ENCODE data around the gene PTPN1. TPM values are rescaled to one million over a fixed set of nuclear protein-coding genes. Genes with fewer than 3 reads are reported as not detected.
A peak's percentile ranks its signal among the peaks of the same experiment; 100 is the strongest.

The PTPN1 gene
- total RNA-seq, 2 experiments from 2014 or later: 82.3 to 82.8 TPM

- no peaks in the 10 kb centered on the region for H3K9me3 ChIP-seq (ENCODE audit: control insufficient read depth in 1 of 2, insufficient read depth in 1 of 2, low read length in 2 of 2)
- H3K9me3 Mint-ChIP-seq: no peaks in the 10 kb centered on the region
- peaks cover 26% of the 10 kb centered on the region for H3K4me1 ChIP-seq (ENCODE audit: insufficient read depth, low read length)
- no peak for TF ChIP-seq CTCF (IDR thresholded peaks at IDR 0.05)
- intact Hi-C loops (cut with DNase I, micrococcal nuclease): loop anchor here (2.0 to 5.0 kb wide), 2 partner anchors 62 to 69 kb away; partner anchors contain the start of gene PTPN1 (in 1 of the 2)
- DNase-seq: no peak
- no peak overlapping the region for H3K4me3 Mint-ChIP-seq
- H3K27me3 Mint-ChIP-seq: no peaks in the 10 kb centered on the region
- no peak overlapping the region for H3K4me3 ChIP-seq (ENCODE audit: low read length)
- ATAC-seq (ENCODE audit: poor library complexity): no peak
- CTCF ChIA-PET: interaction anchor here (0.6 to 2.2 kb wide), 3 partner anchors 14 to 1022 kb away, joined by 3 to 7 read pairs (median 3); no protein-coding TSS in a partner anchor
- peaks cover 84% of the 10 kb centered on the region for H3K36me3 Mint-ChIP-seq (ENCODE audit: low read depth)
- peaks cover 61% of the 10 kb centered on the region for H3K4me1 Mint-ChIP-seq (ENCODE audit: low read depth)
- no peaks in the 10 kb centered on the region for H3K27me3 ChIP-seq (ENCODE audit: control insufficient read depth in 1 of 2, insufficient read depth in 2 of 2, low read length in 2 of 2)
- peaks cover 70% of the 10 kb centered on the region for H3K36me3 ChIP-seq (ENCODE audit: insufficient read depth, low read length)
- H3K27ac Mint-ChIP-seq: peak overlapping the region; percentile 72
- no peak overlapping the region for H3K27ac ChIP-seq (ENCODE audit: low read depth in 1 of 2, low read length in 2 of 2)
- POLR2A ChIA-PET: no interaction called here
Measured at GRCh38 chr20:50574108-50574507, 63.9 kb downstream of the PTPN1 start.

- TF ChIP-seq CTCF (IDR thresholded peaks at IDR 0.05): no peak
- DNase-seq (no peak), ATAC-seq (ENCODE audit: poor library complexity) (no peak)
- POLR2A ChIA-PET: no interaction called here
- peaks cover 84% of the 10 kb centered on the region for H3K36me3 Mint-ChIP-seq (ENCODE audit: low read depth)
- H3K27ac Mint-ChIP-seq: peak overlapping the region; percentile 20
- H3K4me3 ChIP-seq (ENCODE audit: low read length): no peak overlapping the region
- peaks cover 71% of the 10 kb centered on the region for H3K36me3 ChIP-seq (ENCODE audit: insufficient read depth, low read length)
- no peaks in the 10 kb centered on the region for H3K27me3 Mint-ChIP-seq
- H3K27me3 ChIP-seq (ENCODE audit: control insufficient read depth in 1 of 2, insufficient read depth in 2 of 2, low read length in 2 of 2): no peaks in the 10 kb centered on the region
- H3K4me3 Mint-ChIP-seq: no peak overlapping the region
- H3K9me3 Mint-ChIP-seq: no peaks in the 10 kb centered on the region
- CTCF ChIA-PET: interaction anchor here (0.6 to 2.2 kb wide), 7 partner anchors 13 to 1021 kb away, joined by 3 to 8 read pairs (median 6); partner anchors contain the start of gene PTPN1
- no peak overlapping the region for H3K27ac ChIP-seq (ENCODE audit: low read depth in 1 of 2, low read length in 2 of 2)
- H3K9me3 ChIP-seq (ENCODE audit: control insufficient read depth in 1 of 2, insufficient read depth in 1 of 2, low read length in 2 of 2): no peaks in the 10 kb centered on the region
- H3K4me1 ChIP-seq (ENCODE audit: insufficient read depth, low read length): peaks cover 21% of the 10 kb centered on the region
- H3K4me1 Mint-ChIP-seq (ENCODE audit: low read depth): peaks cover 56% of the 10 kb centered on the region
- intact Hi-C loops (cut with DNase I, micrococcal nuclease): loop anchor here (2.0 to 5.0 kb wide), 2 partner anchors 62 to 70 kb away; partner anchors contain the start of gene PTPN1 (in 1 of the 2)
Measured at GRCh38 chr20:50574586-50574985, 64.4 kb downstream of the PTPN1 start.

- POLR2A ChIA-PET: interaction anchor here (1.1 kb wide), 1 partner anchor 63 kb away, joined by 4 read pairs; no protein-coding TSS in a partner anchor
Measured at GRCh38 chr20:50575865-50576720, 65.9 kb downstream of the PTPN1 start.

More at GRCh38 chr20:50575865-50576720, 65.9 kb downstream of the PTPN1 start:
- Histone ChIP-seq H3K9me3 (ENCODE audit: control insufficient read depth in 1 of 2, insufficient read depth in 1 of 2, low read length in 2 of 2) (no peaks in the 10 kb centered on the region), H3K27me3 (ENCODE audit: control insufficient read depth in 1 of 2, insufficient read depth in 2 of 2, low read length in 2 of 2) (no peaks in the 10 kb centered on the region), H3K36me3 (ENCODE audit: insufficient read depth, low read length) (peaks cover 86% of the 10 kb centered on the region), H3K4me1 (ENCODE audit: insufficient read depth, low read length) (peaks cover 7% of the 10 kb centered on the region), H3K4me3 (ENCODE audit: low read length) (no peak overlapping the region), H3K27ac (ENCODE audit: low read depth in 1 of 2, low read length in 2 of 2) (no peak overlapping the region)
- Mint-ChIP-seq H3K27ac (peak overlapping the region; percentile 47), H3K9me3 (no peaks in the 10 kb centered on the region), H3K36me3 (ENCODE audit: low read depth) (peaks cover 88% of the 10 kb centered on the region), H3K27me3 (no peaks in the 10 kb centered on the region), H3K4me3 (no peak overlapping the region), H3K4me1 (ENCODE audit: low read depth) (peaks cover 41% of the 10 kb centered on the region)
- ATAC-seq (ENCODE audit: poor library complexity) (peak; percentile 86), DNase-seq (peak; percentile 46 to 79 (median 62))
- CTCF ChIA-PET: interaction anchor here (0.8 to 2.2 kb wide), 12 partner anchors 12 to 387 kb away, joined by 3 to 8 read pairs (median 5); partner anchors contain the start of gene PTPN1
- peak; percentile 68 for TF ChIP-seq CTCF (IDR thresholded peaks at IDR 0.05)
- intact Hi-C loops (cut with DNase I, micrococcal nuclease): loop anchor here (1.0 to 2.0 kb wide), 3 partner anchors 71 to 389 kb away; no protein-coding TSS in a partner anchor

Measured in CD4-positive, alpha-beta T cell (primary cell).